NCI-H82 treated with DMSO at 0.1 percent for 48 hours (cell line): Measurements from ENCODE around the gene EVA1A.

Experiments used
- DNase-seq: peaks from one replicate; lab custom pipeline; 2025; ENCODE audit not compliant: unreplicated experiment; lab: John Stamatoyannopoulos, UW

EVA1A gene

DNA sequence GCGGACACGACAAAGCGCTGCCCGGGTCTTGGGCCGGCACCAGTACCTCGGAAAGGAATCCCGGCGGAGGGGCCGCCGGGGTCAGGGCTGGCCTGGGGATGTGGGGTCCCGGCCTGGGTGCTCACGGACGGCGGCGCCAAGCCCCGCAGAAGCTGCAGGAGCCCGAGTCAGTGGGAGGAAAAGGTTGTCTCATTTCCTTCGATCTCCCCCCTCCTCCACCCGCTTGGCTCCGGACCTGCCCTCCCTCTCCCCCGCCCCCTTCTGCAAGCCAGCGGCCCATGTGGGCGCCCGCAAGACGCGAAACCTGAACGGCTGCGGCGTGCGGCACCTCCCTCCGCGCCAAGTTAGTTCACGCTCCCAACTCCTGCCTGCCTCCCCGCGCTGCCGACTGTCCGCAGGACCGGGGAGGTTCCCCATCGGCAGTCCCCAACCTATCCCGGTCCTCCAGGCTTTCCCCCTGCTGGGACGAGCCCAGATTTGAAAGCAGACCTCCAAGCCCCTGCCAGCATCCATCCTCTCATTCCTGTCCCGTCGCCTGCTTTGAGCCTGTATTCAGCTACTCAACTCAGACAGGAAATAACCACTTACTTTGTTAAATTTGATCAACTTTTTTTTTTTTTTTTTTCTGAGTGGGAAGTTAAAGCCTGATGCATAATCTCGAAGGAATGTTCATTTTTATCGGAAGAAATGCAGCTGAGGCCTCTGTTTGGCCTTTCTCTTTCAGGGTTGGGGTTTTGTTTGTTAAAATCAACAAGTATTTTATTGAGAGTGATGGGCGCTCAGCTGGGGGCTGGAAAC lies at the start of gene EVA1A:
TSS of gene EVA1A (minus strand) at position 172 of the 798 bp plus-strand sequence. CDS start 42,799 bp downstream, outside the sequence.
- DNase-seq = no peak

- DNase-seq = no peak
Observed at GRCh38 chr2:75609937-75610508, 49.3 kb upstream of the EVA1A start.

DNA sequence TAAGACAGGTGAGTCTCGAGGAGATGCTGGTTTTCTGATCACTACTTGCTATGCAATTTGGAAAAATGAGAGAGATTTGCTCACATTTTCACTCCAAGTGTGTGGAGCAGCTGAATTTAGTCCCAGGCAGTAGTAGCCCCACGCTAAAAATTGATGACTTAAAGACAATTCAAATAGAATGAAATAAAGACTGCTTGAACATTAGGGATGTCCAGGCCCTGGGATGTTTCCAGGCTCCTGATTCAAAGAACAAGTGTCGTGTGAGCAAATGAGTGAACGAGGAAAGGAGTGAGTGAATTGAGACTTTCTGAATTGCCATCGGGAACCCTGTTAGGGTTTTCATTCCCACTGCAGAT lies 48.6 kb upstream of the EVA1A start:
- no peak for DNase-seq

DNA sequence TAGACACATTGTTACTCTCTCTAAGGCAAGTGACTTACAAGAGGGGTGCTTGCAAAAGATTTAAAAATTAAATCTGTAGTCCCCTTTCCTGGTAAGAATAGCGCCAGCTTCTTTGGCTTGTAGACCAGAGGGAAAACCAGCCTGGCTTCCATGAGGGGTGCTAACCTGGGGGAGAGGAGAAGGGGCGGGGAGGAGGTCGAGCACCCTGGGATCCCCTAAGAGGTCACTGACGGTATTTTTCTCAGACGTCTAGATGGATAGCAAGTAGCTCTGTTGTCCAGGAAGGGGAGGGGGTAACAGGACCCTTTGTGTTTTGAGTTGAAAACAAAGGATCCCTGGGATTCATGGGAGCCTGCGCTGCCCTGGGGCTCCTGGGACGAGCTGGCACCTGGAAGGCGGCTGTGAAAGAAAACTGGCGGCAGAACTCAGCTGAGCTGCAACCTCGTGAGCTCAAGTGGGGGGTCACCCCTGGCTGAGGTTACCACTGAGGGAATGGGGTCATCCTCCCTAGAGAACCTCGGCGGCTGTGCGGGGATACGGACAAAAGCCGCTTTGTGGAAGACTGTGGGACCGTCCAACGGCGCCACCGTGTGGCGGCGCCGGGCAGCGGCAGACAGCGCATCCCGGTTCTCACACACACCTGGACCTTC lies 48.1 kb upstream of the EVA1A start:
- peak; percentile 3 for DNase-seq

GRCh38 chr2:75607988-75608683 lies 47.4 kb upstream of the EVA1A start:
- no peak for DNase-seq

- no peak for DNase-seq
Observed at GRCh38 chr2:75607400-75607798, 46.7 kb upstream of the EVA1A start.

DNA sequence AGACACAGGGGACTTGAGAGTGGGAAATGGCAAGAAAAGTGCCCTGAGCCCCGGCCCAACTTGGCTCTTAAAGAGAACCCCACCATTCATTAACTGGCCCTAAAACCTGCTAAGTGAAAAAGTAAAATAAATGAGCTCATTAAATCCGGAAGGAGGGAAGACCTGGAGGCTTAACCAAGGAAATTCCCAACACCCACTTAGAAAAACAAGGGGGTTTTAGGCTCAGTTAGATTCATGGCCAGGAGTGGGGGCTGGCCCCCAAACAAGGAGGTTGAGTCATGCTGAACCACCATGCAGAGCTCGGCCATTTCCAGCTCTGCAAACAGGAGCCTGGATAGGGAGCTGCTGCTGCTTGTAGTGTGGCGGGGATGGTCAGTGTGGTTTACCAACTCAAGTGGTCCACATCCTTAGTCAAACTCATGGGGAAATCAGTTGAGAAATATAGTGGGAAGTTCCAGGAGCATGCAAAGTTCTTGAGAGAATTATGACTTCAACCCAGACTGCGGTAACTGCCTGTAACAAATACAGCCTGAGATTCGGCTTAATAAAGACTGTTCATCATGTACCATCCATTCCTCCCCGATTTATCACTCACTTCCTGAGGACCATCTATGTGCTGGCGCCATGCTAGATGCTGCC lies 46.1 kb upstream of the EVA1A start:
- no peak for DNase-seq

- DNase-seq = no peak
Observed at GRCh38 chr2:75605770-75606529, 45.2 kb upstream of the EVA1A start.

- DNase-seq = no peak
Observed at GRCh38 chr2:75604484-75604883, 43.7 kb upstream of the EVA1A start.

GRCh38 chr2:75603477-75603876 lies 42.7 kb upstream of the EVA1A start:
- DNase-seq = no peak

DNA sequence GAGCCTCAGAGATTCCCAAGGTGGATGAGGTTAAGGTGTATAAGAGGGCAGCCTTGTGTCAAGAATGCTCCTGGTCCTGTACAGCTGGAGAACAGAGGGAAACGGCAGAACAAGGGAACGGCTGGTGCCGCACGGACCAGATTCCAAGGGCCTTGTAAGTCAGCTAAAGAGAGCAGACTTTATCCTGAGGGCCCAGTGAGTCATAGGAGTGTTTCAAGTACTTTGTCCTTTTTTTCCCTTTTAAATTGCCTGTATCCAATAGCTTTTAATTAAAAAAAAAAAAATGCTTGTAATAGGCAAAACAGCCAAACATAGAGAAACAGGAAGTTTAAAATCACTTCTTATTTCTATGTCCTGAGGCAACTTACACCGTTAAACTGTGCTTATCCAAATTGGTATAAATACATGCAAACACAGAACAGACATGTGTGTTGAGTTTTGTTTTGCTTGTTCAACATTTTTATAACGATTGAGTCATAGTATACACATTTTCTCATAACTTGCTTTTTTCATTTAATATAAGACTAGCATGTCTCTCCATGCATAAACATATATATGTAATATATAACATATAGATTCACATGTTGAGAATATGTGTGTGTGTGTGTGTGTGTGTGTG lies 42.1 kb upstream of the EVA1A start:
- DNase-seq = no peak

GRCh38 chr2:75600461-75601011 lies 39.8 kb upstream of the EVA1A start:
- no peak for DNase-seq

DNA sequence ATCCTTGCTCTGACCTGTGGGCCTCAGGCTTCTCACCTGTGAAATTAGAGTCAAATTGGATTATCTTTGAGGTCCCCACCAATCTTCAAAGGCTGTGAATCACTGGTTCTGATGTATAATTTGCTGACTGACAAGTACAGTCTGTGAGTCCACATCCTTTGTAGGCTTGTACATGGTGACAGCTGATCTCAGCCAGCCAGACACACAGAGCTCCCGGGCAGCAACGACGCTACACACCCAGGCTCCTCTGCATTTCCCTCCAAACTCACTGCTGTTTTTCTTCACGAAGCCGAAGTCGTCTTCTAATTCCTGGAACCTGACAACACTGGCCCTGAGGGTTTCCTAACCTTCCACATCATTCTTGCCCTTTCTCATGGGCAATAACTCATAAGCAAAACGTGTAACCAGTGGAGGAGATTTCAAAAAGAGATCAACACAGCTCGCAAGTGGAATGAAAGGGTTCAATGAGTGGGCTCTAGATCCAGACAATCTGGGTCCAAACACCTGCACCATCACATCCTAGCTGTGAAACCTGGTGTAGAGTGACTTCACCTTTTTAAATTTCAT lies 37.9 kb upstream of the EVA1A start:
- no peak for DNase-seq

DNA sequence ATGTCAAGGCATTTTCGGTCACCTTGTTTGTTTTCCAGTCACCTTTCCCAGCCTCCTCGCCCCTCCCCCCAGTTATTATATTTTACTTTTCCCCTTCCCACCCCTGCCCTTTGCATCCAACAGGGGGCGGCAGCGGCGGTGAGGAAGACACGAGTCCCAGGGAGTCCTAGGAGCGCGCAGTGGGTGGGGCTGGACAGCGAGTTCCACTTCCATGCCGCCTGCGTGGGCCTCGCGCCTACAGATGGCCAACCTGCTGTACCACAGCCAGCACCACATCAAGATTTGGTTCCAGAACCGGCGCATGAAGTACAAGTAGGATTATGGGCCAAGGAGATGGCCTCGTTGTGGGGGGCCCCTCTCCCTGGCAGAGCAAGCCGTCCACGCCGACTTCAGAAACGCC lies 37.2 kb upstream of the EVA1A start:
- no peak for DNase-seq

DNA sequence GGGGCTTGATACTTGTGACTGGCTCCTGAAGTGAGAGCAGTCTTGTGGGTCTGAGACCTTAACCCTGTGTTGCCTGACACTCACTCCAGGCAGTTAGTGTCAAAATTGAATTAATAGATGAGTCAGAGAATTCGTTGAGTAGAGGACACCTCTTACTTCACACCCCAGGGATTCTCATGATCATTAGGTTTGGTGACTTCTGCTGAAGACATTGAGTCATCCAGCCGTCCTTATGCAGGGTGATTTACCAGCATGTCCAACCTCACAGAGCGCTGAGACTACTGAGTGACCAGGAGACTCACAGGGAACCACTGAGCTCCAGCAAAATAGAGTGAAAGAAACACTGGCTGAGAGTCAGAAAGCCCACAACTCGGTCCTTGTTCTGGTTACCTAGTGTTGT lies 36.0 kb upstream of the EVA1A start:
- DNase-seq = no peak

GRCh38 chr2:75595541-75596395 lies 35.0 kb upstream of the EVA1A start:
- DNase-seq = no peak

- DNase-seq = no peak
Observed at GRCh38 chr2:75594596-75594995, 33.9 kb upstream of the EVA1A start.

DNA sequence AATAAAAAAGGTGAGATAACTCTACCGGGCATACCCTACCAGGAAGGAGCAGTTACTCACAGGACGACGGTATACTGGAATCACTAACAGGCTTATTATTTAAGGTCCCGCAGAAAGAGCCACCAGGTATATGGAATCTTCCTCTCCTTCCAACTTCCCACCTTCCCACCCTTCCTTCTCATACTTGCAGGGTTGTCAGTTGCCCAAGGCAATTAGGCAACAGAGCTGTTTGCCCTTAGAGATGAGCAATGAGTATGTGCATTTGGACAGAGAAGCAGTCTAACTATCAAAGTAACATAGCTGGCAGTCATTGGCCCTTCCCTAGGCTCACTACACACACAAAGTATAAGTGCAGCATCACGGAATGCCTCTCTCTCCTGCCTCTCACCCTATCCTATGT lies 32.1 kb upstream of the EVA1A start:
- DNase-seq = no peak

GRCh38 chr2:75592030-75592429 lies 31.3 kb upstream of the EVA1A start:
- DNase-seq = no peak
